ENCODE results near the gene ATP5F1A.

The ATP5F1A gene

DNA sequence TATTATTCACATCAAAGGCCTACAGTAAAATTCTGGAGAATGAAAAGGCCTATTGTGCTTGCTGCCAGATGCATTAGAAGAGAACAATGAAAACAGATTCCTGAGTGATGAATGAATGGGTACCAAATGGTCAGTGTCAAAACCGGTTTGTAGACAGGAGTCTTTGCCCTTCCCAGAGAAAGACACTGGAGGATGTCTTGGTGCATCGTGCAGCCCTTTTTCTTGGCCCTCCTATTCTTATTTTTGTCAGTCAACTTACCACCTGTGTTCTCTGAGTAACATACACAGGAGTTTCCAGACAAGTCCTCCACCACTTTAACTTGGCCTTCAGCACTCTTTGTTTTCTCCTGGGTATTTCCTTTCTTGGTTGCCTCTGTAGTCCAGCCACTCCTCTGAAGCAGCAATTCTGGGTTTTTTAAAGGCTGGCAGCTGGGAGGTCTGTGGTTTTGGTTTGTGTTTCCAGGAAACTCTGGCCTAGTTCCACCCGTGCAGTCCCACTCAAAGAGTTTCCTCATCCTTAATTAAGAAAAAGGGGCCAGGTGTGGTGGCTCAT lies 55.4 kb downstream of the ATP5F1A start:
- DNase-seq = no peak

DNA sequence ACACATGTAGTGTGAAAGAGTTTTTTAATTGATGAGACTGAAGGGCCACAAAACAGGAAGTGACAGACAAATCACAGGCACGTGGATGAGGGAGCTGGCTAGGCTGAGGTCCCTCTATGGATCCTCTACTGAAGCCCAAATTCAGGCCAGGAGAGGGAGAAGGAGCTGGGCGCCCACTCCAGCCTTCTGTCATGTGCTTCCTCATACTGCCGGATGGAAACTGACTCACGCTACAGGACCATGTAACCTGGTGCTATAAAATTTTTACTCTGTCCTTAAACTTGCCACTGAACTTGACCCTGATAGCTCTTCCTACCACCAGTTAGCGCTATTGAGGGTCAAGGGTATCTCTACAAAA lies 57.4 kb downstream of the ATP5F1A start:
- no peak for DNase-seq

DNA sequence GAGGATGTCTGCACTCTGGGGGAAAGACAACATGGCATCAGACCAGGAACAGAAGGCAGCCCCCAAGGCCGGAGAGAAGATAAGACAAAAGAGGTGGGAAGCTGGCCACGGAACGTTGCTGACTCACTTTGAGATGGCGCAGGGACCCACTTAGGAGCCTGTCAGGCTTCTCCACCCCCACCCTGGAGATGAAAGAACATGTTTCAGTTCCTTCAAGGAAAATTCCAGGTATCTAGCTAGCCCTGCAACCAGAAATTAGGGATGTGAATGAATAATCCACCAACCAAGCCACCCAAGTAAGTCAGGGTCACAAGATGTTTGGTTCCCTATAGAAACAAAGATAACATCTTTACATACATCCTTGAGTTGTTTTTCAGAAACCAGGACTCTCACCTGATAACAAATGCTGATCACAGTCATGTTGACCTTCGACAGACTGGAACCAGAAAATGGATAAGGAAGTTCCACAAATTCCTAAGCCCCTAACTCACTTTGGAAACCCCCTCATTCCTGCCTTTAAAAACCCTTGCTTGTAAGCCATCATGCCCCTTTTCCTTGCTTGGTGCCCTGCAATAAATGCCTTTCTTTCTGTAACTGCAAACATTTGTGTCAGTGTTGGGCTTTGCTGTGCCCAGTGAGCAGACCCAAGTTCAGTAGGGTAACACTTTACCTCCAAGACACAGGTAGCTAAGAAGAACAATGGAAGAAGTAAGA lies 57.9 kb downstream of the ATP5F1A start:
- DNase-seq = no peak

DNA sequence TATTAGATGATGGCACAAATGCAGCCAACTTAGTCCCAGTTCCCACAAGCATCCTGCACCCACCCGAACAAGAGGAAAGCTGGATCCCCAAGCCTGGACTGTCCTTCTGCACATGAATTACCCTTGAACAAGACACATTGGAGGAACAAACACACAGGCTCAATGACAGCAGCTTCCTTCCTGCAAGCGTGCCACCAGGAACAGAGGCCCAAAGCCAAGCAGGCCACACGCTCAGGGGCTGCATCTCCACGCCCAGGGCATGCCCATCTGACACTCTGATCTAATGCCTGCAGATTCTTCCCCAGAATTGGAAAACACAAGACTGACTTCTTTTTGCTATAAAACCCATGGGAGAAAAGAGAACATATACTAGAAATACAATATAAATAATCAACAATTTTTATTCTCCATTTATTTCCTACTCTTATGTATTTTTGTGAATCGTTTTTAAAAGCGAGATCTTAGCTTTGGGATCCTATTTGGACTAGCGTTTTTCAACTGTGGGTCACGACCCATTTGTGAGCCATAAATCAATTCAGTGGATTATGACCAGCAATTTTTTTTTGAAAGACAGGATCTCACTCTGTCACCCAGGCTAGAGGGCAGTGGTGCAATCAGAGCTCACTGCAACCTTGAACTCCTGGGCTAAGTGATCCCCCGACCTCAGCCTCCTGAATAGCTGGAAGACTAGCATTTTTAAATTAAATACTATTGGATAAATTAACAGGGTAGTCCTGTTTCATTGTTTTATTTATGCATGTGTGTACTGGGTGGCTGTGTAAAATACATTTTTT lies 60.4 kb downstream of the ATP5F1A start:
- DNase-seq = no peak

DNA sequence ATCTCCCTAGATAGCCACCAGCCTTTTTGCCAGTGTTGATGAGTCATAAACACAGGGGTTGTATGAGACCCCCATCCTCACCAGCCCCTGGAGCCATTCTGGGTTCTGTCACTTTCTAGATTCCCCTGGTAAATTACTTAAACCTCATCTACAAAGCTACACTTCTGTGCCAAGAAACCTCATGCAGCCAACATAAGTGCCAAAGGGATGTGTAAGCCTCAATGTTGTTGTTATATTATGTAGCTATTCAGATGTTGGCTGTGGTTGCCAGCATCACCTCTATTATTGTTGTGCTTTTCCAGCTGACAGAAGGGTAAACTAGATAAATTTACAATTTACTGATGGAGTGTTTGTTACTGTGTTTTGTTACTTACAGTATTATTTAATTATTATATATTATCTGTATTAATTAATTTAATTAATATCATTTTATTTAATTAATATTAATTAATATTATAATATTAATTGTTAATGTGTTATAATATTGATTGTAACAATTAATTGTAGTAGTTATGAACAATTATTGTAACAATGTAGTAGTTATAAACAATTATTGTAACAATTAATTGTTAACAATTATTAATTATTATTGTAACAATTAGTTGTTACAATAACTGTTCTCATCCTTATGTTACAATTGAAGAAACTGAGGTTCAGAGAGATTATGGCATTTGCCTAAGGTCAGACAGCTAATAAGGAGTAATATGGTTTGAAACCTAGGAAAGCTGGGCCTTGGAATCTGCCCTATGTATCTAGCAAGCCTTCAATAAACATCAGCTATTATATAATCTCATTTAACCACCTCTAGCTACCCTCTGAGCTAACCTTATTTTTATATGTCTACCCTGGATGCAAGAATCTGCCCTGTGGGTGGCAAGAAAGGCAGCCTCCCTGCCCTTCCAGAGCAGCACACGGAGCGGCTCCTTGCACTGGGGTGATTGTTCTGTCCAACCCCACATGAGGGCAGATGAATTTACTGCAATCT lies 62.1 kb downstream of the ATP5F1A start:
- no peak for DNase-seq

DNA sequence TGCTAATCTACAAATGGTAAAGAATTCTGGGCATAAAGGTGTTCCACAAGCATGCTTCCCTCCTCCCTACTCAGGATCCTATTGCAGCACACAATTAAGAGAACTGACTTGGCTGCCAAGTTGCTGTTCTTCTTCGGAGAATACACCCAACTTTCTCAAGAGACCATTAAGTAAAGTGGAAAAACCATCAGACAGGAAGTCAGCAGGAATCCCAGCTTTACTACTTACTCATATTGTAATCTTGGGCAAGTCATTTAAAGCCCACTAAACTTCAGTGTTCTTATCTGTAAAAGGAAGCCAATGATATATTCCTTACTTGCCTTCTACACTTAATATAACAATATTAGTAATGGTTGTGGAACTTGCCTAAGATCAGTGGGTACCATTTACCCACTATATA lies 63.9 kb downstream of the ATP5F1A start:
- DNase-seq = no peak

DNA sequence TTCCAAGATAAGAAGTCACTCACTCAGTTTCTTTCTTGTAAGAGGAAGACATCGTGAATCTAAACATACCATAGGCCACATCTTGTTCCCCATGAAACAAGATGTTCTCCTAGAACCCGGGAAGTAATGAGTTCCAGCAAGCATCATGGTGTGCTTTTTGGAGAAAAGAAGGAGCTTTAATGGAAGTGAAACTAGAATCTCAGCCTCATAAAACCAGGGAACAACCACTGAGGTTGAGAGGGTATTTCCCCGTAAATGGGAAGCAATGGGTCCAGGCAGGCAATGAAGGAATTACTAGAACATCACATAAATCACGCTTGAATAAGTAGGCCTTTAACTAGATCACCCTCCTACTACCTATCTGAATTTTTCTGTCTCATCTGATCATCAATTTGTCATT lies 66.4 kb downstream of the ATP5F1A start:
- DNase-seq = no peak

All from stimulated activated CD4-positive, alpha-beta T cell treated with anti-CD3 and anti-CD28 coated beads, Interleukin-2, amount 100 ng/mL, for 48 hours (primary cell).